Epithelial cell of proximal tubule (primary cell): ENCODE results near the gene PDLIM5. TPM values are rescaled to one million over a fixed set of nuclear protein-coding genes. Genes with fewer than 3 reads are reported as not detected.

Source experiments
- DNase-seq: peaks from one replicate; pipeline ENCODE4 v3.0.0-alpha.2; 2011; ENCODE audit warnings: low read depth
- H3K4me3 ChIP-seq: 2 replicates; pipeline ENCODE4 v1.5.1; 2011; ENCODE audit warnings: low read depth, mild to moderate bottlenecking, low read length
- total RNA-seq: library from RNA; depleted of rRNA; stranded (reverse); fragments of >200 nt; gene quantifications from 2 replicates; pipeline ENCODE4 v1.2.3, GENCODE V29; 2015
- TF ChIP-seq, protein P1 (sequence below): conservative IDR thresholded peaks from 2 replicates; pipeline ENCODE4 v1.5.1; 2012; ENCODE audit warnings: low read depth, mild to moderate bottlenecking, low read length

PDLIM5 gene
- total RNA-seq, 1 donor from 2014 or later, result 48.8 TPM

DNA sequence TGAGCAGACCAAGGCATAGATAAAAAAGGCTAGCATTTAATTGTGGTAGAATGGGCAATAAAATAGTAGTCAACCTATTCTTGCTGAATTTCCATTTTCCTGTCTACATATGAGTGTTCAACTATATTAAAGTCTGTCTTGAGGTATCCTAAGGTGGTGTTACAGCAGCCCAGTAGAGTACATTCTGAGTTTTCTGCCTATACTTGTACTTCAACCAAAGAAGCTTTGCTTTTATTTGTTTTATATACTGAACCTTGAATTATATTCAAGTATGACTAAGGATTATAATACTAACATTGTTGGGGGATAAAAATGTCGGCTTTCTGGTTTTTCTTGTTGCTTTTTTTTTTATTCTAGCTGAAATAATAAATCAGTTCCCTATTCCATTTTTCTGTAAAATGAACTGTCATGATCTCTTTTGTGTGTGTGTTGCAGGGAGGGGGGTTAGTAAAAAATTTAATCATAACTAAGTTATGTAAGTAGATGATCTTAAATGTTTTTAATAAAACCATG lies 106.7 kb downstream of the PDLIM5 start:
- TF ChIP-seq, protein P1, sequence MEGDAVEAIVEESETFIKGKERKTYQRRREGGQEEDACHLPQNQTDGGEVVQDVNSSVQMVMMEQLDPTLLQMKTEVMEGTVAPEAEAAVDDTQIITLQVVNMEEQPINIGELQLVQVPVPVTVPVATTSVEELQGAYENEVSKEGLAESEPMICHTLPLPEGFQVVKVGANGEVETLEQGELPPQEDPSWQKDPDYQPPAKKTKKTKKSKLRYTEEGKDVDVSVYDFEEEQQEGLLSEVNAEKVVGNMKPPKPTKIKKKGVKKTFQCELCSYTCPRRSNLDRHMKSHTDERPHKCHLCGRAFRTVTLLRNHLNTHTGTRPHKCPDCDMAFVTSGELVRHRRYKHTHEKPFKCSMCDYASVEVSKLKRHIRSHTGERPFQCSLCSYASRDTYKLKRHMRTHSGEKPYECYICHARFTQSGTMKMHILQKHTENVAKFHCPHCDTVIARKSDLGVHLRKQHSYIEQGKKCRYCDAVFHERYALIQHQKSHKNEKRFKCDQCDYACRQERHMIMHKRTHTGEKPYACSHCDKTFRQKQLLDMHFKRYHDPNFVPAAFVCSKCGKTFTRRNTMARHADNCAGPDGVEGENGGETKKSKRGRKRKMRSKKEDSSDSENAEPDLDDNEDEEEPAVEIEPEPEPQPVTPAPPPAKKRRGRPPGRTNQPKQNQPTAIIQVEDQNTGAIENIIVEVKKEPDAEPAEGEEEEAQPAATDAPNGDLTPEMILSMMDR, result no peak
- no peak overlapping the region for H3K4me3 ChIP-seq
- no peak for DNase-seq

DNA sequence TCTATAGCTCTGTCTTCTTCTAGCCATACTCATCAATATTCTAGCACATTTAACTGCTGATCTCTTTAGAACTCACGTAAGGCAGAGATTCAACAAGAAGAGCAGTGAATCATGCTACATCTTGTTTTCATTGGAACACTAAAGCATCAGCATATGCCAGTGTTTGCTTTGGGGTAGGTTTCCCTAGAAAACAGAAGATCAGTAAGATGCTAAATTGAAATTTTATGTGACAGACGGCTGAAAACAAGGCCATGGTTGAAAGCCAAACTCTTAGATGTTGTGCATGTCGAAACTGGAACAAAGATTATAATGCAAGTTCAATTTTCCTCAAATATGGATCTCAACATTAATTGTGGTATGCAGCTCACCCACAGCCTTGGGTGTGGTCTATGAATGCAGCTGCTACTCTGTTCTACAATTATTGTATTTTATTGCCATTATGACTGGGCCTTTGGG lies 107.6 kb downstream of the PDLIM5 start:
- no peak overlapping the region for H3K4me3 ChIP-seq
- DNase-seq, result no peak
- TF ChIP-seq, protein P1, result no peak

DNA sequence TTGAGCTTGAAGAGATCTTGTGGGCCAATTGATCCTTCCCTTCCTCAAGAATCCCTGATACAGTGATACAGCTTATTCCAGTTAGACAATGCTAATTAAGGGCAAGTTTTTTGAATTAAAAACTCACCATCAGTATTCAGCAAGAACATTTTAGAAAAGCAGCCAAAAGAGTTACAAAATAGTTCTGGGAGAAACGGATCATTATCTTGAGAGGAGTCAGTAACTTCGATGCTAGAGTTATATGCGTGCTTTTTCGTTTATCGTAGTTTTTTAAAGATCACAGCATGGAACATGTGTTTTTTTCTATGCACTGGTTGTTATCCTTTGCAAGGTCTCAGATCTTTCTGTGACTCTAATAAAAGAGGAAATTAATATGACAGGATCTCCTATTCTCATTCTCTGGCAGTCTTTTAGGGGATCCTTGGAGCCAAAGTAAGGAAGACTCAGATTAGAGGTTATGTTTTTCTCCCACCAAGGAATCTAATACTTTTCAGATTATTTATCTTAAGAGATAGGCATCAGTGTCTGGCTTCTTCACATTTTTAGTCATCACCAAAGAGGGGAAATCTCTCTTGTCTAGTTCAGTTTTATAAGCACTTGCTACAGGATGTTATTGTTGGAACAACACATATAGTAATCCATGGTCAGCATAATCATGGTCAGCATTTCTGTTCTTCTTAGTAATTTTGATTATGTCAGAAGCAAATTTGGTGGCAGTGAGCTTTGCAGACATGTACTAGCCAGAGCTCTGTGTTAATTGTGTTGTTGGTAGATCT lies 109.7 kb downstream of the PDLIM5 start:
- DNase-seq, result no peak
- no peak overlapping the region for H3K4me3 ChIP-seq
- TF ChIP-seq, protein P1, result no peak

DNA sequence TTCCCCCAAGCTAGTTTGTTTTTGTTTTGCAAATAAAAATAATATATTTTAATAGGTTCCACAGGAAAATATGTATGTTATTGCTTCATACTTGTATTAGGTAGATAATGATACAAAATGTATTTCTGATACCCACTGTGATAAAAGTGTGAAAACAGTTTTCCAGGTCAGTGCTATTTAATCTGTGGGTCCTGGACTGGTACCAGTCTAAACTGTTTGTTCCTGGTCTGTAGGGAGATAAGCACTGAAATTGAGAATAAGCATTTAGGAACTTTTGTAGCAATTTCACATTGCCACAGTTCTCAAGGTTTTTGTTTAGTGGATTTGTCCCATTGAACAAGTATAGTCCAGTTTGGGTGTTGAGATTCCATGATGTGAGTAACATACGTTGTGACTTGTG lies 110.5 kb downstream of the PDLIM5 start:
- TF ChIP-seq, protein P1, result no peak
- H3K4me3 ChIP-seq, result no peak overlapping the region
- no peak for DNase-seq

DNA sequence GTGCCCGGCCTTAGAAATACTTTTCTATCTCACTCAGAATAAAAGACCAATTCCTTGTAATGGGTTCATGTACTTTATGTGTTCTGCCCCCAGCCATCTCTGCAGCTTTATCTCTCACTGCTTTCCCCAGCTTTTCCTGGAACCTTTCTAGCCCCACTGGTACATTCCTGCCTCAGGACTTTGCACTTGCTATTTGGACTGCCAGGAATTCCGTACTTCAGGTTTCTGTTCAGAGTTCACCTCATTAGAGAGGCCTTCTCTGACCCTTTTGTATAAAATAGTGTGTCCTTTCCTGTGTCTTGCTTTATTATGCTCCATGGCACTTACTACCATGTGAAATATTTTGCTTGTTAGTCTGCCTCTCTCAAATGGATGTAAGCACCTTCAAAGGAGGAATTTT lies 112.5 kb downstream of the PDLIM5 start:
- H3K4me3 ChIP-seq, result no peak overlapping the region
- TF ChIP-seq, protein P1, result no peak
- DNase-seq, result no peak

DNA sequence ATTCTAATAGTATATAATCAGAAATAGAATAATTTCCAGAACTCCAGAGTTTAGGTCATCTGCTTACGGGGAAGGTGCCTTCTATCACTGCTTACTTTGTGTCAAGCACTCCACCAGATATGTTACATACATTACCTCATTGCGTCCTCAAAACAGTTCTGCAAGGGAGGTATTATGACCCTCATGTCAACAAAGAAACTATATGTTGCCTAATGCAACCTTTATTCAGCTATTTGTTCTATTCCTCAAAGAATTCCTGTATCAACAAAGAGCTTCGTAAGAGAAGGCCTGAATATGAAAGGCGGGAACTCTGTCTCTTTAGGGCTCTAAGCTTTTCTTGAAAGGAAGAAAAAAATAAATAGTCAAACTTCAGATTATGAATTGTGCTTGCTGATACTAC lies 114.7 kb downstream of the PDLIM5 start:
- TF ChIP-seq, protein P1, result no peak
- DNase-seq, result no peak
- no peak overlapping the region for H3K4me3 ChIP-seq

DNA sequence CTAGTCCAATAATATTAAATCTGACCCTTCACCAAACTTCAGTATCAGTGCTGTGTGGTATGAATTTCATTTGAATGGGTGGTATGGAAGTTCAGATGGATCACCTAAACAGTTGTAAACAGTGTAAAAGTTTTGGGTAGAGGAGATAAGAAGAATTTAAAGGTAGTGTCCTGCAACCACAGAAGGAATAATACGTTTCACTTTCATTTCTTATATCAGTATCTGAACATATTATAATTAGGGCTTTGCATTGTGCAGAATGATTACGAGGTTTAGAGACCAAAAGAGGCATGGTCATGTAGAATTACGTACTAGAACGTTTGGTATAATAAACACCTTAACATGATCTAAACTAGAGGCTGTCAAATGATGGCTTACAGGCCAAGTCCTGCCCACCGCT lies 116.1 kb downstream of the PDLIM5 start:
- DNase-seq, result no peak
- H3K4me3 ChIP-seq, result no peak overlapping the region
- TF ChIP-seq, protein P1, result no peak
